ENCODE measurements around the gene TSSK2.

TSSK2 gene

DNA sequence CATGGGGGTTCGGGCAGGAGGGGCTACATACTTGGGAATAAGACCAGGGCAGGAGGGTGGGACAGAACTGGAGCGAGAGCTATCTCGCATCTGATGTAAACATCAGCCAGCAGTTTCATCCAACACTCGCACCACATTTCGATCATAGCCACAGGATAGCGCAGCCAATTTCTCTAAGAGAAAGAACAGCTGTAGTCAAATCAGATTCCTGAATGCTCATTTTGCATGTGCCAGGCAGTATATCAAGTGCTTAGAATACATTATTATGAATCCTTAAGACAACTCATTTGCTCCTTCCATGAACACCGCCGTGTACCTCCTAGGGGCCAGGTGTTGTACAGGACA, 23.4 kb upstream of the TSSK2 start:
- peaks cover 45% of the 10 kb centered on the region for H3K4me1 ChIP-seq (ENCODE audit: insufficient read depth, low read length)

DNA sequence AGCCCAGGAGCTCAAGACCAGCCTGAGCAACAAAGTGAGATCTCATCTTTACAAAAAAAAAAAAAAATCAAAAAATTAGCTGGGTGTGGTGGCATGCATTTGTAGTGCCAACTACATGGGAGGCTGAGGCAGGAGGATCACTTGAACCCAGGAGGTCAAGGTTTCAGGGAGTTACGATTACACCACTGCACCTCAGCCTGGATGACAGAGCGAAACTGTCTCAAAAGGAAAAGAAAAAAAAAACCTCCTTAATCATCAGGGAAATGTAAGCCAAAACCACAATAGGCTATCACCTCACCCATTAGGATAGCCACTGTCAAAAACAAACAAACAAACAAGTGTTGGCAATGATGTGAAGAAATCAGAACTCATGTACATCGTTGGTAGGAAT, 22.3 kb upstream of the TSSK2 start:
- no peaks in the 10 kb centered on the region for H3K27me3 ChIP-seq (ENCODE audit: control insufficient read depth in 1 of 2, insufficient read depth in 2 of 2, low read length in 2 of 2)
- no peak overlapping the region for H3K27ac ChIP-seq (ENCODE audit: low read depth, low read length)
- no peak overlapping the region for H3K4me3 ChIP-seq (ENCODE audit: low read depth in 1 of 2, low read length in 2 of 2)
- H3K36me3 ChIP-seq (ENCODE audit: insufficient read depth, low read length): no peaks in the 10 kb centered on the region
- no peak overlapping the region for H3K9ac ChIP-seq (ENCODE audit: low read length)
- peaks cover 45% of the 10 kb centered on the region for H3K4me1 ChIP-seq (ENCODE audit: insufficient read depth, low read length)
- H3K9me3 ChIP-seq (ENCODE audit: low read length): no peaks in the 10 kb centered on the region

More for the DNA sequence above, 23.4 kb upstream of the TSSK2 start:
- no peaks in the 10 kb centered on the region for H3K36me3 ChIP-seq (ENCODE audit: insufficient read depth, low read length)
- no peak overlapping the region for H3K4me3 ChIP-seq (ENCODE audit: low read depth in 1 of 2, low read length in 2 of 2)
- H3K9me3 ChIP-seq (ENCODE audit: low read length): no peaks in the 10 kb centered on the region
- no peaks in the 10 kb centered on the region for H3K27me3 ChIP-seq (ENCODE audit: control insufficient read depth in 1 of 2, insufficient read depth in 2 of 2, low read length in 2 of 2)
- H3K27ac ChIP-seq (ENCODE audit: low read depth, low read length): no peak overlapping the region
- no peak overlapping the region for H3K9ac ChIP-seq (ENCODE audit: low read length)

DNA sequence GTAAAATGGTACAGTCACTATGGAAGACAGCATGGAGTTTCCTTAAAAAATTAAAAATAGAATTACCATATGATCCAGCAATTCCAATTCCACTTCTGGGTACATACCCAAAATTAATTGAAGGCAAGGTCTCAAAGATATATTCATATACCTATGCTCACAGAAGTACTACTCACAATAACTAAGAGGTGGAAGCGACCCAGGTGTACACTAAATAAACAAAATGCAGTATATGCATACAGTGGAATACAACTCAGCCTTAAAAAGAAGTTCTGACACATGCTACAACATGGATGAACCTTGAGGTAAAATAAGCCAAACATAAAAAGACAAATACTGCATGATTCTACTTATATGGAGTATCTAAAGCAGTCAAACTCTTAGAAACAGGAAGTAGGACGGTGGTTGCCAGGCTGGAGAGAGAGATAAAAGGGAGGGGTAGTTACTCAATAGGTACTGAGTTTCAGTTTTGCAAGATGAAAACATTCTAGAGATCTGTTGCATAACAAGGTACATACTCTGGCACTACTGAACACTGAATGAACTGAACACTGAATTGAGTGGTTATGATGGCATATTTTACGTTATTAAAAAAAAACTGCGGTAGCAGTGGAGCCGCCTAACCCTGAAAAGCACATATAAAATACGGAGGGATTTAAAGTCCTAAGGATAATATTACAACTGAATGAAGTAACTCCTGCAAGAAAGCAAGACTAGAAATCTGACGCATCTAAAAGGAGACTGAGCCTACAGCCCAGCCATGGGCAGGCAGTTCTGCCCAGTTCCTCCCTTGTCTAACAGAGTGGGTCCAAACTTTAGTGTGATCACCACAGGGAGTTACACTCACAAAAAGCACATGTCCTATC, 21.7 kb upstream of the TSSK2 start:
- Histone ChIP-seq H3K9ac (ENCODE audit: low read length) (no peak overlapping the region), H3K27ac (ENCODE audit: low read depth, low read length) (no peak overlapping the region), H3K4me1 (ENCODE audit: insufficient read depth, low read length) (peaks cover 39% of the 10 kb centered on the region), H3K27me3 (ENCODE audit: control insufficient read depth in 1 of 2, insufficient read depth in 2 of 2, low read length in 2 of 2) (no peaks in the 10 kb centered on the region), H3K9me3 (ENCODE audit: low read length) (no peaks in the 10 kb centered on the region), H3K36me3 (ENCODE audit: insufficient read depth, low read length) (no peaks in the 10 kb centered on the region), H3K4me3 (ENCODE audit: low read depth in 1 of 2, low read length in 2 of 2) (no peak overlapping the region)

DNA sequence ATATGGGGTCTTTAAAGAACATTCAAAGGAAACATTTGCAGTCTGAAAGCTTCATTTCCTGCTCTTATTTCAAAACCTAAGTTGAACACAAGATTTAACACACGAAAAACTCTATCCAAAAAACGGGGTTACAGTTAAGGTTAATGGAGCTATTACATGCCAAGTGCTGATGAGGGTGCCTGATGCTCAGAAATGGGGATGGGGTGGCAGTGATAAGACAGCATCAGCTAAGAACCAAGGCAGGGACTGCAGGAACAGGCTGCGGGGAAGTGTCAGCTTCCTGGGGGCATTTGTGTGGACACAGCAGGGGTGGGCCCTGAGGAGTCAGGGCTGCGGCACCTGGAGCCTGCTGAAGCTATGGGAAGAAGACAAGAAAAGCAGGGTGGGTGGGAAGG, 21.0 kb upstream of the TSSK2 start:
- no peaks in the 10 kb centered on the region for H3K36me3 ChIP-seq (ENCODE audit: insufficient read depth, low read length)
- no peak overlapping the region for H3K9ac ChIP-seq (ENCODE audit: low read length)
- H3K27me3 ChIP-seq (ENCODE audit: control insufficient read depth in 1 of 2, insufficient read depth in 2 of 2, low read length in 2 of 2): no peaks in the 10 kb centered on the region
- H3K27ac ChIP-seq (ENCODE audit: low read depth, low read length): no peak overlapping the region
- H3K4me1 ChIP-seq (ENCODE audit: insufficient read depth, low read length): peaks cover 34% of the 10 kb centered on the region
- H3K9me3 ChIP-seq (ENCODE audit: low read length): no peaks in the 10 kb centered on the region
- H3K4me3 ChIP-seq (ENCODE audit: low read depth in 1 of 2, low read length in 2 of 2): no peak overlapping the region

DNA sequence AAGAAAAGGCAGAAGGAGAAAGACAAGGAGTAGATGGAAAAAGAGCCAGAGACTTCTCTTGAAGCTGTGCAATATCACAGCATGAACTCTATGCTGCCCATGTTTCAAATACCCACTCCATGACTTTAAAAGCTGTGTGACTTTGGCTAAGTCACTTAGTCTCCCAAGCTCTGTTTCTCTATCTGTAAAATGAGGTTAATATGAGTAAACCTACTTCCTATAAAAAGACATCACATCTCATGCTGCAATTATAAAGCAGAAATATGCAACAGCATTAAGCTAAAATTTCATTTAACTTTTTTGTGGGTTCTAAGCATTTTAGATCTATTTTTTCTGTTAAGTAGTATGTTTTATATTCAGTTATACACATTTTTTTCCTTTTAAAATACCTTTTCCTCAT, 20.5 kb upstream of the TSSK2 start:
- Histone ChIP-seq H3K27me3 (ENCODE audit: control insufficient read depth in 1 of 2, insufficient read depth in 2 of 2, low read length in 2 of 2) (no peaks in the 10 kb centered on the region), H3K9me3 (ENCODE audit: low read length) (no peaks in the 10 kb centered on the region), H3K36me3 (ENCODE audit: insufficient read depth, low read length) (no peaks in the 10 kb centered on the region), H3K4me1 (ENCODE audit: insufficient read depth, low read length) (peaks cover 32% of the 10 kb centered on the region), H3K4me3 (ENCODE audit: low read depth in 1 of 2, low read length in 2 of 2) (no peak overlapping the region), H3K27ac (ENCODE audit: low read depth, low read length) (no peak overlapping the region), H3K9ac (ENCODE audit: low read length) (no peak overlapping the region)

DNA sequence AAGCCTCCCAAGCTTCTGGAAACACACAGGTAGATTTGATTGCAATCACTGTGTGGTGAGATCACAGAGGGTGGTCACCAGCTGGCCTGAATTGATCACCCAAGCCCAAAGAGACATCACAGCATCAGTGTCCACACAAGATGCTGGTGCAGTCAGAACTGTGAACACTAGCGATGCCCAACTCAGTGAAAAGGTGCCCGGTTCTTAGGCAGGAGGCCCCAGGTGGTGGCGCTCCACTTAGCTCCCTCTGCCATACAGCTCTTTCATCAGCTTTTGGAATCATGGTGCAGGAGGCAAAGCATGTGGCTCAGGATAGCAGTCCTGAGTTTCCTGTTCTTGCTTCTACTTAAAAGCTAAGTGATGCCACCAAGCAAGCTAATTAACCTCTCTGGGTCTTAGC, 20.0 kb upstream of the TSSK2 start:
- H3K9ac ChIP-seq (ENCODE audit: low read length): no peak overlapping the region
- H3K27me3 ChIP-seq (ENCODE audit: control insufficient read depth in 1 of 2, insufficient read depth in 2 of 2, low read length in 2 of 2): no peaks in the 10 kb centered on the region
- H3K4me1 ChIP-seq (ENCODE audit: insufficient read depth, low read length): peaks cover 27% of the 10 kb centered on the region
- no peaks in the 10 kb centered on the region for H3K9me3 ChIP-seq (ENCODE audit: low read length)
- H3K27ac ChIP-seq (ENCODE audit: low read depth, low read length): no peak overlapping the region
- H3K4me3 ChIP-seq (ENCODE audit: low read depth in 1 of 2, low read length in 2 of 2): no peak overlapping the region
- no peaks in the 10 kb centered on the region for H3K36me3 ChIP-seq (ENCODE audit: insufficient read depth, low read length)

DNA sequence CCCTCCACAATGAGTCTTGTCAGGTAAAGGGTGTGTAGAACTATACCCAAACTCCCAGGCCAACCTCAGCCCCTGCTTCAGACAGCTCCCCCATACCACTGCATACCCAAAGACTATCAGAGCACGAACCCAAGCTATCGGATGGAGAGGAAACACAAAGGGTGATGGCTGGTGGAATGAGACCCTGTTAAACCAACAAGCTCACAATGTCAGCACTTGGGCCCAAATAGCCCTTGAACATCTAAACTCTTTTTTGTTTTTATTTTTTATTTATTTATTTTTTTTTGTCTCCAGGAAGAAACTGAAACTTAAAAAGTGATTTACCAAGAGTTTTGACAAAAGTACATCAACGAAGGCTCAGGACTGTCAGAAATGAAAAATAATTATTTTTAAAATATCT, 19.5 kb upstream of the TSSK2 start:
- Histone ChIP-seq H3K9ac (ENCODE audit: low read length) (no peak overlapping the region), H3K27me3 (ENCODE audit: control insufficient read depth in 1 of 2, insufficient read depth in 2 of 2, low read length in 2 of 2) (no peaks in the 10 kb centered on the region), H3K27ac (ENCODE audit: low read depth, low read length) (no peak overlapping the region), H3K36me3 (ENCODE audit: insufficient read depth, low read length) (no peaks in the 10 kb centered on the region), H3K9me3 (ENCODE audit: low read length) (no peaks in the 10 kb centered on the region), H3K4me1 (ENCODE audit: insufficient read depth, low read length) (peaks cover 23% of the 10 kb centered on the region), H3K4me3 (ENCODE audit: low read depth in 1 of 2, low read length in 2 of 2) (no peak overlapping the region)

DNA sequence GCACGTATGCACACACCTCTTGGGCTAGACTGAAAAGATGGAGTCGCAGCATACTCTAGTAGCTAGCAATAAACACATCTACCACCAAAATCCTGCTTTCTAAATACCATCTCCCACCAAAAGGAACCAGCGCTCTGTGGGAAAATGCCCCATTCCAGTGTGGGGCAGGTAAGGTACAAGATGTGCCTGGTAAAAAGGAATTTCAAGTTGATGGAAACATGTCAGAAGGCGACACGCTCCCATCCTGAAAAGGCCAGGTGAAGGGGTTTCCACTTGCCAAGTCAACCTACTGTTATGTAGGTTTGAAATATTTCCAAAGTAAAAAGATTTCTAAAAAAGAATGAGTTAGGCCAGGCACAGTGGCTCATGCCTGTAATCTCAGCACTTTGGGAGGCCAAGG, 17.7 kb upstream of the TSSK2 start:
- Histone ChIP-seq H3K27me3 (ENCODE audit: control insufficient read depth in 1 of 2, insufficient read depth in 2 of 2, low read length in 2 of 2) (no peaks in the 10 kb centered on the region), H3K36me3 (ENCODE audit: insufficient read depth, low read length) (no peaks in the 10 kb centered on the region), H3K27ac (ENCODE audit: low read depth, low read length) (no peak overlapping the region), H3K9me3 (ENCODE audit: low read length) (no peaks in the 10 kb centered on the region), H3K9ac (ENCODE audit: low read length) (no peak overlapping the region), H3K4me3 (ENCODE audit: low read depth in 1 of 2, low read length in 2 of 2) (no peak overlapping the region), H3K4me1 (ENCODE audit: insufficient read depth, low read length) (peaks cover 18% of the 10 kb centered on the region)

DNA sequence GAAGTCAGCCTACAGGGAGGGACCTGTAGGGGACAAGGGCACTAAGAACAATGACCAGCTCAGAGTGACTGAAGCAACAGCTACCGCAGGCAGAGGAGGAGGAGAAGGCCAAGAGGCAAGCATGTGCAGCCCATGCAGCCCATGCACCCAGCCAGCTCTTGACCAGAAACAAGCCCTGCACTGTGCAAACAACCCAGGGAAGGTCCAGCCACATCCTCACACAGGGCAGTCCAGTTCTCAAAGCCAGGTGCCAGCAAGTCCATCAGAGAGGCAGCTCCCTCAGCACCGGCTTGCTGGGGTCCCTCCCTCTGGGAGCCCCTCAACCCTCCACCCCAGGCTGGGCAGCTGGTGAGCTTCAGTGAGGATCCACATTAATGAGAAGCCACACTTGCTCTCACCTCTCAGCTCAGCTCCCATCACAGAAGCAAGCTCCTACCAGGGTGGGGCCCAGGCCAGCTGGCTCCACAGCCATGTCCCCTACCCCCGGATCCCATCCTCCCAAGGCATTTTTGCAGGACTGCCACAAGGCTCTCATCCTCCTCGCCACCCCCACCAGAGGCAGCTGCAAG, 16.0 kb upstream of the TSSK2 start:
- no peak overlapping the region for H3K4me3 ChIP-seq (ENCODE audit: low read depth in 1 of 2, low read length in 2 of 2)
- H3K36me3 ChIP-seq (ENCODE audit: insufficient read depth, low read length): no peaks in the 10 kb centered on the region
- H3K4me1 ChIP-seq (ENCODE audit: insufficient read depth, low read length): peaks cover 27% of the 10 kb centered on the region
- H3K9me3 ChIP-seq (ENCODE audit: low read length): no peaks in the 10 kb centered on the region
- no peaks in the 10 kb centered on the region for H3K27me3 ChIP-seq (ENCODE audit: control insufficient read depth in 1 of 2, insufficient read depth in 2 of 2, low read length in 2 of 2)
- no peak overlapping the region for H3K9ac ChIP-seq (ENCODE audit: low read length)
- no peak overlapping the region for H3K27ac ChIP-seq (ENCODE audit: low read depth, low read length)

DNA sequence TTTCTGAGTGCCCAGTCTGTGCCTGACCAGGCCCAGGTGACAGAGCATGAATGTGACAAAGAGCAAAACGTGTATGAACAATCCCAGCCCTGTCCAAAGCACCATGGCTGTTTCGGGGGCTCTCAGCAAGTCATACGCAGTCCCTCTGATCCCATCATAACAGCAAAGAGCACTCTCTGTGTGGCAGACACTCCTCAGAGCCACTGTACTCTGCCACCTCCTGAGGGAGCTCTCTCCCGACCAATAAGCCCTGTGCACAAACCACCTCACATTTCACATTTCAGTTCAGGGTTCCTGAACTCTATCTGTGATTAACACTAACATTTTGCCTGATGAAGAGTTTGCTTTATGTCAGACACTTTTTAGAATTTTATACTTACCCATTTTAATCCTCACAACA, 15.5 kb upstream of the TSSK2 start:
- Histone ChIP-seq H3K9me3 (ENCODE audit: low read length) (no peaks in the 10 kb centered on the region), H3K4me1 (ENCODE audit: insufficient read depth, low read length) (peaks cover 31% of the 10 kb centered on the region), H3K27me3 (ENCODE audit: control insufficient read depth in 1 of 2, insufficient read depth in 2 of 2, low read length in 2 of 2) (no peaks in the 10 kb centered on the region), H3K36me3 (ENCODE audit: insufficient read depth, low read length) (no peaks in the 10 kb centered on the region), H3K27ac (ENCODE audit: low read depth, low read length) (no peak overlapping the region), H3K4me3 (ENCODE audit: low read depth in 1 of 2, low read length in 2 of 2) (no peak overlapping the region), H3K9ac (ENCODE audit: low read length) (no peak overlapping the region)

DNA sequence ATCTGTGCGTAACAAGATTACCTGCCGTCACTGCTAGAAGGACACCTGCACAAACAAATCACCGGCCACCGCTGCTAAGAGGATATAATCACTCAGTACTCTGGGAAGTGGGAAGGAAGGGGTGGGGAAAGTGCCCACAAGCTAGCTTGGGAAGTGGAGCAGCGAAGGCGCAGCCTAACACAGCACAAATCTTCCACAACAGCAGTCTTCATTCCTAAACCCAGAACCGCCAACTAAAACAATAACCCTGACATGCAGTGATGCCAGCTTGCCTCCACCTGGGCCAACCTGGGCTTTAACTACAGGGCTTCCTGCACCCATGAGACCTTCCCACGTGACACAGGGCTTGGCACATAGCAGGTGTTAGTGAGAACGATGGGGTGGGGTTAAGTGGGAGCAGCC, 14.0 kb upstream of the TSSK2 start:
- peaks cover 38% of the 10 kb centered on the region for H3K4me1 ChIP-seq (ENCODE audit: insufficient read depth, low read length)
- no peak overlapping the region for H3K27ac ChIP-seq (ENCODE audit: low read depth, low read length)
- H3K36me3 ChIP-seq (ENCODE audit: insufficient read depth, low read length): no peaks in the 10 kb centered on the region
- H3K27me3 ChIP-seq (ENCODE audit: control insufficient read depth in 1 of 2, insufficient read depth in 2 of 2, low read length in 2 of 2): no peaks in the 10 kb centered on the region
- H3K4me3 ChIP-seq (ENCODE audit: low read depth in 1 of 2, low read length in 2 of 2): no peak overlapping the region
- no peaks in the 10 kb centered on the region for H3K9me3 ChIP-seq (ENCODE audit: low read length)
- H3K9ac ChIP-seq (ENCODE audit: low read length): no peak overlapping the region

DNA sequence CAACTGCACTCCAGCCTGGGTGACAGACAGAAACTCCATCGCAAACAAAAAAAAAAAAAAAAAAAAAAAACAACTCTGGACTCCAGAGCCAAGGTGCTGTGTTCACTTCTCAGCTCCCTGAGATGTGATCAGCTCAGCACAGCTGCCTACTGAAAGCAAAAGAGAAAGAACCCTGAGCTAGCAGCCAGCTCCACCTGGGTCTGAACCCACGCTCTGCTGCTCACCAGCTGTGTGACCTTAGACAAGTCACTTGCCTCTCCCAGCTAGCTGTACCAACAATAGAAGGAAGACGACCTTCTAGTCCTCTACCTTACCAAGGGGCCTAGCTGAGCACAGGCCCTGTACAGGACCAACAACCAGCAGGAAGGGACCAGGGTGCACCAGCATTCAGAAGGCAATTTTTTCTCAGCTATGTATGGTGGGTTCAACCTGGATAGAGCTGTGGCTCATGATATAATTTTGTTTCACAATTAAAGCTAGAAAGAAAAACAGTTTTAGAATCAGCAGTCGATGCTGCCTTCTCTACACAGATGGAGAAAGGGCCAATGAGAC, 12.7 kb upstream of the TSSK2 start:
- Histone ChIP-seq H3K27me3 (ENCODE audit: control insufficient read depth in 1 of 2, insufficient read depth in 2 of 2, low read length in 2 of 2) (no peaks in the 10 kb centered on the region), H3K9me3 (ENCODE audit: low read length) (no peaks in the 10 kb centered on the region), H3K36me3 (ENCODE audit: insufficient read depth, low read length) (no peaks in the 10 kb centered on the region), H3K4me1 (ENCODE audit: insufficient read depth, low read length) (peaks cover 44% of the 10 kb centered on the region), H3K9ac (ENCODE audit: low read length) (no peak overlapping the region), H3K27ac (ENCODE audit: low read depth, low read length) (no peak overlapping the region), H3K4me3 (ENCODE audit: low read depth in 1 of 2, low read length in 2 of 2) (no peak overlapping the region)
